ENCODE data around the gene ECHS1.

DNA sequence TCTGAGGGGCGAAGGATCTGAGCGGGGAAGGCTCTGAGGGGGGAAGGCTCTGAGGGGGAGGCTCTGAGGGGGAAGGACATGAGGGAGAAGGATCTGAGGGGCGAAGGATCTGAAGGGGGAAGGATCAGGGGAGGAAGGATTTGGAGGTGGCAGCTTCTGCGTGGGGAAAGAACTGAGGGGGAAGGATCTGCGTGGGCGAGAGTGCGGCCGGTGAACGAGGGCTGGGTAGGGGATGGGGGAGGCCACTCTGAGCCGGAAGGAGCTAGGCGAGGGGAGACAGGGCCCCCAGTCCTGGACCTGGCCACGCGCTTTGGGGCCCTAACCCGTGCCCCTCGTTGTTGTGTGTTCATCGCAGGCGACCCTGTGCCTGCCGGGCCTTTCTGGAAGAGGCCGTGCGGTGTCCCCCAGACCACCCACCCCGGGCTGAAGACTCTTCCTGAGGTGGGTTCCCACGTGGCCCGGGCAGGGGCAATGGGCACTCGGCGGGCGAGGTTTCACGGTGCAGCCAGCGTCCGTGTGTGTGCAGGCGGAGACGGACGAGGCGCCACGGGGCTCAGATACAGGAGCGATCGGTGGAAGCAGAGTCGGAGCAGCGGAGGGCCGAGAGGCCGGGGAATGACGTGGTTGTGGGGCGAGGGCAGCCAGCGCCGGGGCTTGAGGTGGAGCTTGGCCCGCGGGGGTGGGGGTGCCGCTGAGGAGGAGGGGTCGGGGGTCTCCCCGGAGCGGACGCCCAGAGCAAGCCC lies 38.5 kb downstream of the ECHS1 start:
- TF ChIP-seq, protein P1, sequence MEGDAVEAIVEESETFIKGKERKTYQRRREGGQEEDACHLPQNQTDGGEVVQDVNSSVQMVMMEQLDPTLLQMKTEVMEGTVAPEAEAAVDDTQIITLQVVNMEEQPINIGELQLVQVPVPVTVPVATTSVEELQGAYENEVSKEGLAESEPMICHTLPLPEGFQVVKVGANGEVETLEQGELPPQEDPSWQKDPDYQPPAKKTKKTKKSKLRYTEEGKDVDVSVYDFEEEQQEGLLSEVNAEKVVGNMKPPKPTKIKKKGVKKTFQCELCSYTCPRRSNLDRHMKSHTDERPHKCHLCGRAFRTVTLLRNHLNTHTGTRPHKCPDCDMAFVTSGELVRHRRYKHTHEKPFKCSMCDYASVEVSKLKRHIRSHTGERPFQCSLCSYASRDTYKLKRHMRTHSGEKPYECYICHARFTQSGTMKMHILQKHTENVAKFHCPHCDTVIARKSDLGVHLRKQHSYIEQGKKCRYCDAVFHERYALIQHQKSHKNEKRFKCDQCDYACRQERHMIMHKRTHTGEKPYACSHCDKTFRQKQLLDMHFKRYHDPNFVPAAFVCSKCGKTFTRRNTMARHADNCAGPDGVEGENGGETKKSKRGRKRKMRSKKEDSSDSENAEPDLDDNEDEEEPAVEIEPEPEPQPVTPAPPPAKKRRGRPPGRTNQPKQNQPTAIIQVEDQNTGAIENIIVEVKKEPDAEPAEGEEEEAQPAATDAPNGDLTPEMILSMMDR (IDR thresholded peaks at IDR 0.05): no peak
- no peak for TF ChIP-seq EZH2 (IDR thresholded peaks at IDR 0.05; ENCODE audit: borderline replicate concordance, insufficient read depth, low read depth, low read length, poor library complexity, severe bottlenecking)

All from B cell (primary cell).